ENCODE results near the gene STXBP6.

The STXBP6 gene

GRCh38 chr14:24863968-24864684, 185.8 kb downstream of the STXBP6 start:
- TF ChIP-seq, protein P1, sequence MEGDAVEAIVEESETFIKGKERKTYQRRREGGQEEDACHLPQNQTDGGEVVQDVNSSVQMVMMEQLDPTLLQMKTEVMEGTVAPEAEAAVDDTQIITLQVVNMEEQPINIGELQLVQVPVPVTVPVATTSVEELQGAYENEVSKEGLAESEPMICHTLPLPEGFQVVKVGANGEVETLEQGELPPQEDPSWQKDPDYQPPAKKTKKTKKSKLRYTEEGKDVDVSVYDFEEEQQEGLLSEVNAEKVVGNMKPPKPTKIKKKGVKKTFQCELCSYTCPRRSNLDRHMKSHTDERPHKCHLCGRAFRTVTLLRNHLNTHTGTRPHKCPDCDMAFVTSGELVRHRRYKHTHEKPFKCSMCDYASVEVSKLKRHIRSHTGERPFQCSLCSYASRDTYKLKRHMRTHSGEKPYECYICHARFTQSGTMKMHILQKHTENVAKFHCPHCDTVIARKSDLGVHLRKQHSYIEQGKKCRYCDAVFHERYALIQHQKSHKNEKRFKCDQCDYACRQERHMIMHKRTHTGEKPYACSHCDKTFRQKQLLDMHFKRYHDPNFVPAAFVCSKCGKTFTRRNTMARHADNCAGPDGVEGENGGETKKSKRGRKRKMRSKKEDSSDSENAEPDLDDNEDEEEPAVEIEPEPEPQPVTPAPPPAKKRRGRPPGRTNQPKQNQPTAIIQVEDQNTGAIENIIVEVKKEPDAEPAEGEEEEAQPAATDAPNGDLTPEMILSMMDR (IDR thresholded peaks at IDR 0.05; ENCODE audit: low read depth, low read length), result no peak
- DNase-seq (ENCODE audit: extremely low read depth, low read depth), result no peak

DNA sequence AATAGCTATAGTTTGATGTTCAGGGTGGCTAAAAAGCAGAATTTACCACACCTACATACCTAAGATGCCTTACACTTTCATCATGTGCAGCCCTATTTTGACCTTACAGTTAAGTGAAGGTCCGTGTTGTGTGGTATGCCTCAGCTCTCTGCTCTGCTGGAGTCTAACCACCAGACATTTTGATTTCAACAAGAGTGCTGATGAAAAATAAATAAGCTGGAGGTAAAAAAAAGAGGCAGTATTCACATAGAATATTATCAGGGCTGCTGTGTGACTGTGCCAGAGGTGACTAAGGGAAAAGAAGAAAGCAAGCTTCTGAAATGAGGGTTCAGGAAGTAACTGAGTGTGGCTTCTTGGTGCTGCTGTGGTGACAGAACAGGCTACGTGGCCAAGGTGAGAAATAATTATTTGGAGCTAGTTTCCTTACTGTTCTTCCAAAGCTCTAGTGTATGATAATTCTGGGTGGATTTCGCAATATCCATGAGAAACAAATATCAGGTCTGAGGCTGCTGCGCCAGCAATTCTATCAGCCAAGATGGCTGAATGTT, 188.8 kb downstream of the STXBP6 start:
- TF ChIP-seq, protein P1 (IDR thresholded peaks at IDR 0.05; ENCODE audit: low read depth, low read length), result no peak
- DNase-seq (ENCODE audit: extremely low read depth, low read depth), result no peak

DNA sequence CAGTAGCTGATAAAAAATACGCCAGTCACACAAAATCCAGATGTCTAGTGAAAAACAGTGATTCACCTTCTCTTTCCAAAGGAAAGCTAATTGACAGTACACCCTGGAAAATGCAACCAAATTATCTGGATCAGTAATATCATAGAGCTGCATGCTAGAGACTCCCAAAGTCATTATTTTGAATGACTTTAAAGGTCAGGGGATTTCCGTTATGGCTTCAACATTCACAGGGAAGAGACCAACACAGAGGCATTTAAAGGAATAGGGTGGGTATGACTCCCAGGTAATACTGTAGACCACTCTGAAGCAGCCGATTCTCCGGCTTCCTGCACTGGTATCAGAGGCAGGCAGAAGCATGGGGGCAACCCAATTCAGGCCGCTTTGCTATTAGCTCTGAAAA, 190.4 kb downstream of the STXBP6 start:
- DNase-seq (ENCODE audit: extremely low read depth, low read depth), result no peak
- TF ChIP-seq, protein P1 (IDR thresholded peaks at IDR 0.05; ENCODE audit: low read depth, low read length), result no peak

- TF ChIP-seq, protein P1 (IDR thresholded peaks at IDR 0.05; ENCODE audit: low read depth, low read length), result no peak
Measured at GRCh38 chr14:24858684-24859083, 191.3 kb downstream of the STXBP6 start.

DNA sequence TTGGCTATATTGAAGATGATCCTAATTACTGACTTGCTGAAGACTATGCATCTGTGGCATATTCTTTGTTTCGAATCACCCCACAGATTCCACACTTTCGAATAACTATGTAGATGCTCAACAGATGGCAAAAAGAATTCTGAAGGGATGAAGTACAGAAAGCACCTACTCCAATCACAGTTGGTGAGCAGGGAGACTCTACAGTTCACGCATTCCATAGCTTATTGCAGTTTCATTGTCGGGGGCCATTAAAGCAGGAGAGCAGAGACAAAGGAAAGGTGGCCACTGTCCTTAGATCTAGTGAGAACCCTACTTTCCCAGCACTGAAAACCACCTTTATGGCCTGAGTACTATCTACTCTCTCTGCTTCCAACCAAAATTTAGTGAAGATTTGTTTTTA, 191.9 kb downstream of the STXBP6 start:
- DNase-seq (ENCODE audit: extremely low read depth, low read depth), result no peak
- TF ChIP-seq, protein P1 (IDR thresholded peaks at IDR 0.05; ENCODE audit: low read depth, low read length), result no peak

More at GRCh38 chr14:24858684-24859083, 191.3 kb downstream of the STXBP6 start:
- no peak for DNase-seq (ENCODE audit: extremely low read depth, low read depth)

DNA sequence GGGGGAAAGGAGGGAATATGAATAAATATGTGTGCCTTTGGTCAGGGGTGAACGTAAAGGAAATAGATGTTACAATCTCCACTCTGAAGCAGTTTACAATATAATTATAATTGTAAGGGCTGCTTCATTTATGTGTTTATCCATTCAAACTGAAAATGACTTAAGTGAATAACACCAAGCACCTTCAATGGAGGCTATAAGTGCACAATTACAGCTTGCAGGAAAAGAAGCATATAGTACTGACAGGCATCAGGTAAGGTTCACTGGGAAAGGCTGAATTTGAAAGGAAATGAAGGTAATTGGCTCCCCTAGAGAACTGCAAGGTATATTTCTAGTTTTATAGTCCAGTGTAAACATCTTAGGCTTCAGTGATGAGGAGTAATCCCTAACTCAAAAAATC, 192.7 kb downstream of the STXBP6 start:
- no peak for DNase-seq (ENCODE audit: extremely low read depth, low read depth)
- TF ChIP-seq, protein P1 (IDR thresholded peaks at IDR 0.05; ENCODE audit: low read depth, low read length), result no peak

DNA sequence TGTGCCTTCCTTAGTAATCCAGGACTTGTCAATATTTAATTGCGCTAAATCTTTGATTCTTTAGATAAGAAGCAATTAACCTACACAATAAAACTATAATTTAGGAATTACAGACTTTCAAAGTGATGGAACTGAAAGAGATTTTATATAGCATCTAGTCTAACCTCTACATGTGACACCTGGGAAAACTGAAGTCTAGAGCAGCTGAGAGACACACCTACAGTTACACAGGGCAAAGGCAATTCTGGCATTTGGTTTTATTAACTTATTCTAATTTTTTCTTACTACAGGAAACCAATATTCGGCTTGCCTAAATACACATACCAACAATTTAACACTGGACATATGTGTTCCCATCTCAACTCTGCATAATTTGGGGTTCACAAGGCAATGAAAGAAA, 196.5 kb downstream of the STXBP6 start:
- TF ChIP-seq, protein P1 (IDR thresholded peaks at IDR 0.05; ENCODE audit: low read depth, low read length), result no peak
- no peak for DNase-seq (ENCODE audit: extremely low read depth, low read depth)

All from AG09319 (cell line).